Measurements from ENCODE around the gene ANKRD11. TPM values are rescaled to one million over a fixed set of nuclear protein-coding genes. Genes with fewer than 3 reads are reported as not detected.
A peak's percentile ranks its signal among the peaks of the same experiment; 100 is the strongest.

The ANKRD11 gene
- total and polyA plus RNA-seq, 8 donors = 90.7 to 123 (median 98.4) TPM

DNA sequence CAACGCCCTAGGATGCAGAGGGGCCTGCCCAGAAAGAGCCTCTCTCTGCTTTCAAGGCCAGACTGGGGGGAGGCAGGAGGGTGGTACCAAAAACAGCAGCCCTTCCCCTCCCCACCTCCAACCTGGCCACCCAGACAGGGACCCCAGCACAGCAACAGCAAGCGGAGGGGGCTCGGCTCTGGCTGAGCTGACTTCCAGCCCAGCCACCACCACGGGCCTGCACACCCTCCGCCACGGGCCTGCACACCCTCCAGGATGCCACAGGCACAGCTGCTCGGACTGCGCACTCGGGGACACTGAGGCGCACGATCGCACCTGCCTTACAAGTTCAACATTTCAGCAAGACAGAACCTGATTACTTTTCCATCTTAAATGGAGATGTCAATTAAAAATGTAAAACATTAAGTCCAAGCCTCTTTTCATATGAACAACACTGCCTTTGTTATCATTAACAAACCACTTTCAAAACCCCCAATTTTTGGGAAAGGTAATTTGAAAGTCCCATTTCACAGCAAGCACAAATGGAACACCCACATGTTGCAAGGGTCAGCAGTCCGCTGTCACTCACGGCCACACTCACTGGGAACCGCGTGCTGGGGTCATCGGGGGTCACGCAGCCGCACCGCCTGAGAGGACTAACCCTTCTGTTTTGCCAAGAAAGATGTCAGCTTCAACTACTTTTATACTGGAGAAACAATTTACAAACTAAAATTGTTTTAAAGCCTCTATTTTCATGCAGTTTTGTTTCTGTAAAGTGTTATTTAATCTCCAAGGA lies 76.4 kb downstream of the ANKRD11 start:
- intact Hi-C loops (cut with DNase I) = no loop called here
- Histone ChIP-seq H3K4me3 (no peak overlapping the region), H3K27ac (no peak overlapping the region), H3K36me3 (peaks cover 0 to 8% of the 10 kb centered on the region in 2 donors), H3K4me1 (peaks cover 34 to 66% of the 10 kb centered on the region in 2 donors), H3K9me3 (no peaks in the 10 kb centered on the region), H3K27me3 (no peaks in the 10 kb centered on the region)
- no peak for TF ChIP-seq CTCF (IDR thresholded peaks at IDR 0.05)
- no peak for DNase-seq
- ATAC-seq = no peak

GRCh38 chr16:89412811-89413210 lies 77.5 kb downstream of the ANKRD11 start:
- DNase-seq (no peak), ATAC-seq (no peak)
- H3K4me1 ChIP-seq = peaks cover 40 to 78% of the 10 kb centered on the region in 2 donors
- no peak for TF ChIP-seq CTCF (IDR thresholded peaks at IDR 0.05)
- H3K9me3 ChIP-seq = no peaks in the 10 kb centered on the region
- no peak overlapping the region for H3K27ac ChIP-seq
- intact Hi-C loops (cut with DNase I) = no loop called here
- no peaks in the 10 kb centered on the region for H3K27me3 ChIP-seq
- peaks cover 0 to 7% of the 10 kb centered on the region in 2 donors for H3K36me3 ChIP-seq
- no peak overlapping the region for H3K4me3 ChIP-seq

DNA sequence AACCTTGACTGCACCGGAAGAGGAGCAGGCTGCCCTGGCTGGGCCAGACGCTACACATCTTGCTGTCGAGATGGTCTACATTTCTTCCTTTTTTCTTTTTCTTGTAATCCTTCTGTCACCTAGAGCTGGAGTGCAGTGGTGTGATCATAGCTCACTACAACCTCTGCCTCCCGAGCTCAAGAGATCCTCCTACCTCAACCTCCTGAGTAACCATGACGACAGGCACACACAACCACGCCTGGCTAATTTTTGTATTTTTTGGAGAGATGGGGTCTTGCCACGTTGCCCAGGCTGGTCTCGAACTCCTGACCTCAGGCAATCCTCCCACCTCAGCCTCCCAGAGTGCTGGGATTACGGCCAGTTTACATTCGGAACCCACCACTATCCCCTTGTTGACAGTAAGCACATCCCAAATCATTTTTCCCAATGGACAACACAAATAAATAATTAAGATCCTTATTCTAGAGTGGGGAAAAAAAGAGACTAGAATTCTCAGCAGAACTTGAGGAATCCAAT lies 79.0 kb downstream of the ANKRD11 start:
- no peak for DNase-seq
- TF ChIP-seq CTCF (IDR thresholded peaks at IDR 0.05) = no peak
- no peak for ATAC-seq
- H3K4me3 ChIP-seq = no peak overlapping the region
- peak overlapping the region in 1 of 2 donors; percentile 24 for H3K27ac ChIP-seq
- H3K4me1 ChIP-seq = peaks cover 49 to 83% of the 10 kb centered on the region in 2 donors
- intact Hi-C loops (cut with DNase I) = no loop called here
- no peaks in the 10 kb centered on the region for H3K36me3 ChIP-seq
- H3K27me3 ChIP-seq = no peaks in the 10 kb centered on the region
- no peaks in the 10 kb centered on the region for H3K9me3 ChIP-seq

- Histone ChIP-seq H3K4me1 (peaks cover 50 to 88% of the 10 kb centered on the region in 2 donors), H3K27me3 (no peaks in the 10 kb centered on the region), H3K4me3 (no peak overlapping the region), H3K9me3 (no peaks in the 10 kb centered on the region), H3K27ac (peak overlapping the region in 1 of 2 donors; percentile 24), H3K36me3 (no peaks in the 10 kb centered on the region)
- ATAC-seq (peak; percentile 95), DNase-seq (peak; percentile 38 to 82 (median 74))
- TF ChIP-seq CTCF (IDR thresholded peaks at IDR 0.05) = no peak
- intact Hi-C loops (cut with DNase I) = no loop called here
Measured at GRCh38 chr16:89410794-89411309, 79.5 kb downstream of the ANKRD11 start.

- peaks cover 50 to 89% of the 10 kb centered on the region in 2 donors for H3K4me1 ChIP-seq
- no peak overlapping the region for H3K4me3 ChIP-seq
- ATAC-seq = no peak
- no peak for TF ChIP-seq CTCF (IDR thresholded peaks at IDR 0.05)
- H3K27ac ChIP-seq = peak overlapping the region in 1 of 2 donors; percentile 24
- H3K27me3 ChIP-seq = no peaks in the 10 kb centered on the region
- H3K9me3 ChIP-seq = no peaks in the 10 kb centered on the region
- no peaks in the 10 kb centered on the region for H3K36me3 ChIP-seq
- no peak for DNase-seq
- intact Hi-C loops (cut with DNase I) = no loop called here
Measured at GRCh38 chr16:89410322-89410721, 80.0 kb downstream of the ANKRD11 start.

Data from left lung (tissue), 10 donors.